ENCODE results near the gene TPST1. TPM values are rescaled to one million over a fixed set of nuclear protein-coding genes. Genes with fewer than 3 reads are reported as not detected.

The TPST1 gene
- total RNA-seq, 1 donor from 2014 or later = 21.1 TPM

GRCh38 chr7:66238773-66239466 is 33.8 kb downstream of the TPST1 start:
- no peak for DNase-seq (ENCODE audit: low spot score)

GRCh38 chr7:66239467-66239856 is 34.3 kb downstream of the TPST1 start:
- DNase-seq (ENCODE audit: low spot score) = no peak

DNA sequence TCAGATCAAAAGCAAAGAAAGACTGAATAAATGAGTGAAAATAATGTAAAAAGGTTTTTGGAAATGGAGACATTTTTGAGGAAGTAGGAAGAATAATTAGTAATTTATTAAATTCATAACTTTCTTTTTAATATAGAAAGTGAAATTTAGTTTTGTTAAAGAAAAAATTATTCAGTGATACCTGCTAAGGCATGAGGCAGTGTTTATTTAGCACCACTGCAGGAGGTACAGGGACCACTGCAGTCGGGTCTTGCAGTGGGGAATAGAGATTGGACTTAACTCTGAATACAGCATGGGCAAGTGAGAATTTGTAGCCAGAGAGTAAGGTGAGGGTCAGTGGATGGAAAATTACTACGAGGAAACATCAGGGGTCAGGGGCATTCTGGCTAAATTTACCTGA is 39.9 kb downstream of the TPST1 start:
- DNase-seq (ENCODE audit: low spot score) = no peak

DNA sequence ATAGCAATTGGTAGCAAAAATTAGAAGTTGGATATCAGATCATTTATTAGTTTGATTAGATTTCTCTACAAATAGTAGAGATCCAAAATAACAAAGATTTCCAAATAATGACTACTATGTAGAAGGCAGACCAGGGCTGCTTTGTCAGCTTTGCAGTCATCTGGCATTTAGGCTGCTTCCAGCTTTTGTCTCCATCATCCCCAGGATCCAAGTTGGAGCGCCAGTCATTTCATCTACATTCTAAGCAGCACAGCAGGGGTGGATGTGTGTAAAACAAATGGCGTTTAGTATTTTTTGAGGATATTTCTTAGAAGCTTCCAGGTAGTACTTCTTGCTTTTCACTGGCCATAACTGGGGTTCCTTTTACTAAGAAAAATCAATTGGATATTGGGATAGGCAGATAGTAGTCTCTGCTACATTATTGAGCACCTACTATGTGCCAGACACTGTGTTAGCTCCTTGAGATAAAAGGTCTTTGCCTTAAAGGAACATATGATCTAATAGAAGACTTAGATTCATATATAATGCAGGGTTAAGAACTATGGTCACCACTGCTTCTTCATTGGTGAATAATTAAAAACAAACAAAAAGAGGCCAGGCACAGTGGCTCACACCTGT is 41.5 kb downstream of the TPST1 start:
- no peak for DNase-seq (ENCODE audit: low spot score)

DNA sequence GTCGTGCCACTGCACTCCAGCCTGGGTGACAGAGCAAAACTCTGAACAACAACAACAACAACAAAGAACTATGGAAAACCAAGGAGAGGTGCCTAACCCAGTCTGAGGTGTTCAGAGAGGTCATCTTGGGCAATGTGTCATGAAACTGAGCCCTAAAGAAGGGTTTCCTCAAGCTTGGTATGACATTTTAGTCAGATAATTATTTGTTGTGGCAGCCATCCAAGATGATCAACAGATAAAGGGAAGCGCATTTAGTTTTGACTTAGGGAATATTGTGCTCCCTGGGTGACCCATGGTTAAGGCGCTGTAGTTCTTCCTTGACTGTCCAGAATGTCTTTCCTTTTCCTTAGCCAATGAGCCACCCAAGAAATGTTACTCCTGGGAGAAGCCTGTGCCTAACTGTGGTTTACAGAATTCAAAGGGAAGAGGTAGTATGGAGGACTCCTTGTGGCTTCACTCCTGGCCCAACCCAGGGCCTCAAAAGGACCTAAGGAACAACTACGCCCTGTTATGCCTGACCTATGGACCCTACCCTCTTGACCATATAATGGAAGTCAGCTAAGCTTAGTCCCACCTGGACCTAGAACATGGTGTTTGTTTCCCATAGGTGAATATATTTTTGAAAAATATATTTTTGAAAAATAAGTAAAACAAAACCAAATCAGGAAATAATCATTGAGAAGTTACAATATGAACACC is 42.4 kb downstream of the TPST1 start:
- no peak for DNase-seq (ENCODE audit: low spot score)

GRCh38 chr7:66250711-66251110 is 45.6 kb downstream of the TPST1 start:
- DNase-seq (ENCODE audit: low spot score) = no peak

GRCh38 chr7:66255534-66256100 is 50.5 kb downstream of the TPST1 start:
- no peak for DNase-seq (ENCODE audit: low spot score)

DNA sequence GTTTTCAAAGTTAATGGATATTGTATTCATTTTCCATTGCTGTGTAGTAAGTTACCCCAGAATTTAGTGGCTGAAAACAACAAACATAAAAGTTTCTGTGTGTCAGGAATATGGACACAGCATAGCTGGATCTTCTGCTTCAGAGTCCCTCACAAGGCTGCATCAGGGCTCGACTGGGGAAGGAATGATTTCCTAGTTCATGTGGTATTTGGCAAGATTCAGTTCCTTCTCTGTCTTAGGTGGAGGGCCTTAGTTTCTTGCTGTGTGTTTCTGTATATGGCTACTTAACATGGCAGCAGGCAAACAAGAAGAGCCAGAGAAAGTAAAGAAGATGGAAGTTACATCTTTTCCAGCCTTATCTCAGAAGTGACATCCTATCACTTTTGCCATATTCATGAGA is 51.1 kb downstream of the TPST1 start:
- DNase-seq (ENCODE audit: low spot score) = no peak

- no peak for DNase-seq (ENCODE audit: low spot score)
Observed at GRCh38 chr7:66257481-66257880, 52.3 kb downstream of the TPST1 start.

DNA sequence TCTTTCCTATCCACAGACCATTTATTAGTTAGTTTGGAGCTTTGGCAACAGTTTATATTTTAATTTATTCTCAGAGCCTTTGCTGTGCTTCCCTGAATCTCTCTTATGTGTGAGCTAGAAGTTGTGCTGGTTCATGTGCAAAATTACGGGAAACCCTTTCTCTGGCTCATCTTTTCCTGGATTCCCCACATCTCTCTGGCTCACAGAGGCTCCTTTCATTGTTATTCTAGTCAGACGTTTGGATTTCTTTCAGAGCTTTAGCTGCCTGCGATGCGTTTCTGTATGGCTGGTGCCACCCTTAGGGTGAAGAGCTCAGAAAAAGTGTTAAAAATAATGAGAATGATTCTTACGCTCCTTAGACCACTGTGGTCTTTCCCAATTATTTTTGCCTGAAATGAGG is 53.3 kb downstream of the TPST1 start:
- DNase-seq (ENCODE audit: low spot score) = no peak

DNA sequence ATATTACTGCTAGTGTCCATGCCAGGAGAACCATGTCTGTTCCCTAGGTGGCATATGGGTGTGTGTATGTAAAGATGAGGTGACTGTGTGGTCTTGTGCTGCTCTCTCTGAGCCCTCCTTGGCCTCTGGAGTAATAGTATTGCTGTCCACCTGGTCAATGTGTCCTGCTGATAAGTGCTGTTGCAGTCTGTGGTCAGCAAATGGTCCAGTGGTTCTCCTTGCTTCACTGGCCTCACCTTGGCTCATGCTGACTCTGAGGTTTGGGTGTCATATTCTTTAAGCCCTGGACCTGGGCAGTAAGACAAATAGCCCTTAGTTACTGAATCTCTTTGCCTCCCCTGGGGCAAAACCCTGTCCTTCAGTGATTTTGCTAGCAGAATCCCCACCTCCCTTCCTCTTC is 56.8 kb downstream of the TPST1 start:
- no peak for DNase-seq (ENCODE audit: low spot score)

DNA sequence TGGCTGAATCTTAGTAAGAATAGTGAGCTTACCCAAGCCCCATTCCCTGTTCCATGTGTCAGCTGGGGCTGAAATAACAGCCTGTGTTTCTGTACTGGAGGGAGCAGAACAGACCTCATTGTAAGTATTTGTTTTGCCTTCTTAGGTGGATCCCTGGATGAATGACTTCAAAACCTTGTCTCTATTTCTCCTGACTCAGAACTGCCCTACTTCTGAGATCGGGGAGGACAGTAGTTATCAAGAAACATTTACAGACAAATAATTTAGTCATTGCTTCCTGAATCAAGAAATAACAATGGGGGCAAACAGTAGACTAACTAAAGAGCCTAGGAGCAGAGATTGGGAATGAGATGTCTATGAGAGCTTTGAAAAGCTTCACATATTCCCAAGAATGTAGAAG is 58.8 kb downstream of the TPST1 start:
- no peak for DNase-seq (ENCODE audit: low spot score)

GRCh38 chr7:66265566-66265965 is 60.4 kb downstream of the TPST1 start:
- no peak for DNase-seq (ENCODE audit: low spot score)

DNA sequence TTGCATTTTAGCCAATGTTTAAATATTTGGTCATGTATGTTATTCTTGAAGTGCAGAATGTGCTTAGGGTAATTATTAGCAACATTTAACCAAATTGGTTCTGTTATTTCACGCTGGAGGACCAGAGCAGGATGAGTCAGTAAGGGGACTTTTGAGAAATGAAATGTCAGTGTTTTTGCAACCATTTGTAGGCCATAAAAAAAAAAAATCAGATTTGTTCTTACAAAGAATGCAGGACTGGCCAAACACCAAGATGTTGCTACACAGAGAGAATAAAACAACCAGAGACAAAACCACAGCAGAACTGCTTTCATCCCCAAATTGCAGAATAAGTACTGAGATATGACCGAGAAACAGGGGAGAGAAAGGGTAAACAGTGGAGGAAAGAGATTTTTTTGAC is 62.1 kb downstream of the TPST1 start:
- DNase-seq (ENCODE audit: low spot score) = peak; percentile 51

DNA sequence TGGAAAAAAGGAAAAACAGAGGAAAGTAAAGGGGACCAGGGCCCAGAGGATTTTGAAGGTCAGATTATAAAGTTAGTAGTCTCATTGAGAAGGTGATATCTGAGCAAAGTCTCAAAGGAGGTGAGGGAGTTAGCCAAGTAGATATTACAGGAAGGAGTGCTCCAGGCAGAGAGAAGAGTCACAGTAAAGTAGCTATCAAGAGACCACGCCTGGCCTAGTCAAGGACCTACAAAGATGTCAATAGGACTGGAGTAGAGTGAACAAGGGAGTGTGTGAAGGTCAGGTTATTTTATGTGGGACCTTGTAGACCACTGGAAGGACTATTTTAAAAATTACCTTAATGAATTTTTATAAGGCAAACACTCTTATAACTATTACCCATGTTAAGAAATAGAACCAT is 64.8 kb downstream of the TPST1 start:
- no peak for DNase-seq (ENCODE audit: low spot score)

DNA sequence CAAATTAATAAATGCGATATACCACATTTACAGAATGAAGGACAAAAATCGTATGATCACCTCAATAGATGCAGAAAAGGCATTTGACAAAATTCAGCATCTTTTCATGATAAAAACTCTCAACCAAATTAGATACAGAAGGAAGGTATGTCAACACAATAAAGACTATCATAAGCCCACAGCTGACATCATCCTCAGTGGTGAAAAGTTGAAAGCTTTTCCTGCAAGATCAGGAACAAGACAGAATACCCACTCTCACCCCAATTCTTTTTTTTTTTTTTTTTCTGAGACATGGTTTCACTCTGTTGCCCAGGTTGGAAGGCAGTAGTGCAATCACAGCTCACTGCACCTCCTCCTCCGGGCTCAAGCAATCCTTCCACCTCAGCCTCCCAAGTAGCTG is 67.2 kb downstream of the TPST1 start:
- no peak for DNase-seq (ENCODE audit: low spot score)

DNA sequence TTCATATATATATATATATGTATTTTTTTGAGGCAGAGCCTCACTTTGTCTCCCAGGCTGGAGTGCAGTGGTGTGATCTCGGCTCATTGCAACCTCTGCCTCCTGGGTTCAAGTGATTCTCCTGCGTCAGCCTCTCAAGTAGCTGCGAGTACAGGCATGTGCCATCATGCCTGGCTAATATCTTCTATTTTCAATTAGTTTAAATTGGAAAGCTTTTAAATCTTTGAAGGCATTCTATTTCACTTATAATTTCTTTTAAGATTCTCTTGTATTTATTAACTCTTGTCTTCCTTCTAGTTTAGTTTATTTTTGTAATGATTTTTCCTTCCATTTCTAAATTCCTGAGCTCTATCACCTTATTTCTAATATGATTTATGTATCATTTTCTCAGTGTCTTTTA is 71.2 kb downstream of the TPST1 start:
- no peak for DNase-seq (ENCODE audit: low spot score)

- no peak for DNase-seq (ENCODE audit: low spot score)
Observed at GRCh38 chr7:66277492-66277891, 72.4 kb downstream of the TPST1 start.

GRCh38 chr7:66279912-66280311 is 74.8 kb downstream of the TPST1 start:
- no peak for DNase-seq (ENCODE audit: low spot score)

DNA sequence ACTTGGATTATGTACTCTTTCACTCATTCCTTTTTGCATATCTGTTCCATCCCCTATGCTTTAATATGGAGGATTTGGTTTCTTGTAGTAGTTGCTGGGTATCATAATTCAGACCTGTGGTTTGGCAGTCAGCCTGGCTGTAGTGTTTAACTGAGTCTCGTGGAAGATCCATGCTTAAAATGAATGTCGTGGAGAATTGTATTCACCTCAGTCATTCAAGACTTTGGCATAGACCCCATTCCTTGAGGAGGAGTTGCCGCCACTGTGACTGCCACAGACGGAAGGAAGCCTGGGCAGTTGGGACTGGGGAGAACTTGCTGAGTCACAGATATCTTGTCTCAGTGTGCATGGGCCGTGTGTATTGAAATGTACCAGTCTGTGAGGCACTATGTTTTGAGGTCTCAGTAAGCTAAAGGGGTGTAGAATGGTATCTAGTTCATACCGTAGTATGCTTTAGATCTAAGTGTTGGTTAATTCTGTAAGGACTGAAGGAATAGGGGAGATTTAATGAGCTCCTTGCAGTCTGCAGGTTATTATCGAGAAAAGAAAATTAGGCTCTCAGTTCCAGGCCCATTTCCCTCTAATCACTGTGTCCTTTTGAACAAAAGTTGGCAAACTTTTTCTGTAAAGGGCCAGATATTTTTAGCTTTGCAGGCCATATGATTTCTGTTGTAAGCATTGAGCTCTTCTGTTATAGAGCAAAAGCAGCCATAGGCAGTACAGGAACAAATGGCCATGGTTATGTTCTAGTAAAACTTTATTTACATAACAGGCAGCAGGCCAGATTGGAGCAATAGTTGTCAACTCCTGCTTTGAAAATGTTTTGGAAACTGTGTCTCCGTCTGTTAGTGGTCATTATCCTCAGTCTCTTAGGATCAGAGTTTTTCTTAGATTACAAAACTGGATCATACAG is 76.8 kb downstream of the TPST1 start:
- DNase-seq (ENCODE audit: low spot score) = no peak

GRCh38 chr7:66282591-66282935 is 77.4 kb downstream of the TPST1 start:
- no peak for DNase-seq (ENCODE audit: low spot score)
